Measurements from ENCODE around the gene KCNG3.

The KCNG3 gene

DNA sequence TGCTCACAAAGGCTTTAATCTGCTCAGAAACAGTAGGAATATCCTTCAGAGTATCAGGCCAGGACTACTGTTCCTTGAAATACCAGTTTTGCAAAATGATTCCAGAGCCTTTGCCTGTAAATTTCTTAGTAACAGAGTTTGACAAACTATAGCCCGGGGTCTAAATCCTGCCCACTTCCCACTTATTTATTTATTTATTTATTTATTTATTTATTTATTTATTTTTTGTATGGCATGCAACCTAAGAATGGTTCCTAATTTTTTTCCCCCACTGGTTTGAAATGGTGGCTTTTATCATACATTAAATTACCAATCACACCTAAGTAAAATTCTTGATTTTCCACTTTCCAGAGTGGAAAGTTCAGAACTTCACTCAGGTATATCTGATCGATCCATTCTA lies 45.6 kb downstream of the KCNG3 start:
- no peak overlapping the region for H3K4me3 ChIP-seq (ENCODE audit: low read length)
- DNase-seq (ENCODE audit: low read depth) = no peak
- TF ChIP-seq, protein P1, sequence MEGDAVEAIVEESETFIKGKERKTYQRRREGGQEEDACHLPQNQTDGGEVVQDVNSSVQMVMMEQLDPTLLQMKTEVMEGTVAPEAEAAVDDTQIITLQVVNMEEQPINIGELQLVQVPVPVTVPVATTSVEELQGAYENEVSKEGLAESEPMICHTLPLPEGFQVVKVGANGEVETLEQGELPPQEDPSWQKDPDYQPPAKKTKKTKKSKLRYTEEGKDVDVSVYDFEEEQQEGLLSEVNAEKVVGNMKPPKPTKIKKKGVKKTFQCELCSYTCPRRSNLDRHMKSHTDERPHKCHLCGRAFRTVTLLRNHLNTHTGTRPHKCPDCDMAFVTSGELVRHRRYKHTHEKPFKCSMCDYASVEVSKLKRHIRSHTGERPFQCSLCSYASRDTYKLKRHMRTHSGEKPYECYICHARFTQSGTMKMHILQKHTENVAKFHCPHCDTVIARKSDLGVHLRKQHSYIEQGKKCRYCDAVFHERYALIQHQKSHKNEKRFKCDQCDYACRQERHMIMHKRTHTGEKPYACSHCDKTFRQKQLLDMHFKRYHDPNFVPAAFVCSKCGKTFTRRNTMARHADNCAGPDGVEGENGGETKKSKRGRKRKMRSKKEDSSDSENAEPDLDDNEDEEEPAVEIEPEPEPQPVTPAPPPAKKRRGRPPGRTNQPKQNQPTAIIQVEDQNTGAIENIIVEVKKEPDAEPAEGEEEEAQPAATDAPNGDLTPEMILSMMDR (conservative IDR thresholded peaks at IDR 0.05; ENCODE audit: low read length) = no peak

DNA sequence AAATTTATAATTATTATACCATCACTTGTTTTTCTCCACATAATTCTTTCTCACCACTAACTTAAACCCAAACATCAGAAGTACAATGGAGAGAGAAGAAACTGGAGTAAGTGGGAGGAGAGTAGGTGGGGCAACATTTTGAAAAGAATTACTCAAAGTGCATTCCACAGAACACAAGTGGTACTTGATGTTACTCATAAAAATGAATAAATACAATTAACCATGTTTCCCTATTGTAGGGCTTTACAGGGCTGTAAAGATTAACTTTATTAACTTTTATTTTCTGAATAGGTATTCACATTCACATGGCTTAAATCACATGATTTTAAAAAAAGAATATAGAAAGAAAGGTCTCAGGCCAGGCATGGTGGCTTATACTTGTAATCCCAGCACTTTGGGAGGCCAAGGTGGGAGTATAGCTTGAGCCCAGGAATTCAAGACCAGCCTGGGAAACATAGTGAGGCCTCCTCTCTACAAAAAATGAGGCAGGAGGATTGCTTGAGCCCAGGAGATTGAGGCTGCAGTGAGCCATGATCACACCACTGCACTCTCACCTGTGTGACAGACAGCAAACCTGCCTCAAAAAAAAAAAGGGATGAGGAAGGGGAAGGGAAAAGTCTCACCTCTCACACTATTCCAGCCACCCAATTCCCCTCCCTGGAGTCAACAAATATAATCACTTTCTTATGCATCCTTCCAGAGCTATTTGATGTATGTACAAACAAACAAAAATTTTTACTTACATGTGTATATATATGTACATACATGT lies 47.1 kb downstream of the KCNG3 start:
- no peak overlapping the region for H3K4me3 ChIP-seq (ENCODE audit: low read length)
- no peak for DNase-seq (ENCODE audit: low read depth)
- TF ChIP-seq, protein P1 (conservative IDR thresholded peaks at IDR 0.05; ENCODE audit: low read length) = no peak

DNA sequence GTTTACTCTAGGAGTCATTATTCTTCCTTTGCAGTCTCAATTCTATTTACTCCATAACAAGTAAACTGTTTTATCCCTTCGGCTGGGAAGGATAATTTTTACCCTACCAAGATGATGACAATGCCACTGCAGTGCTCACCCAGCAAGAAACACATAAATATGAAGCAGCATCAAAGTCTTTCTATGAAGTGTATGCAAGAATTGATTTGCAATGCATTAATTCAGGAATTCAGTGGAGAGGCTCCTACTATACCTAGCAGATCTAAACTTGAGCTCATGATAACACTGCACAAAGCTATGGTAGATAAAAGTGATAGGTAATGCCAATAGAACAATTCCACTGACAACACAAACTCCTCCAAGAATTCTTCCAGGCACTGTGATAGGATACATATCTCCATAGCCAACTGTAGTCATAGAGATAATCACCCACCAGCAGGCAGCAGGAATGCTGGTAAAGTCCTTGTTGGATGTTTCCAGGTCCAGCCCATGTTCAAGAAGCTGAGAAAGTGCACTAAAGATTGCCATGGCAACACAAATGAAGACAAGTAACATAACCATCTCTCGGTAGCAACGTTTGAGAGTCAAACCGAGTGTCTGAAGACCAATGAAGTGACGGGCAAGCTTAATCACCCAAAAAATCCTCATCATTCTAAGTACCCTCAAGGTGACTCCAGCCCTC lies 49.9 kb downstream of the KCNG3 start:
- DNase-seq (ENCODE audit: low read depth) = no peak
- no peak overlapping the region for H3K4me3 ChIP-seq (ENCODE audit: low read length)
- TF ChIP-seq, protein P1 (conservative IDR thresholded peaks at IDR 0.05; ENCODE audit: low read length) = no peak

DNA sequence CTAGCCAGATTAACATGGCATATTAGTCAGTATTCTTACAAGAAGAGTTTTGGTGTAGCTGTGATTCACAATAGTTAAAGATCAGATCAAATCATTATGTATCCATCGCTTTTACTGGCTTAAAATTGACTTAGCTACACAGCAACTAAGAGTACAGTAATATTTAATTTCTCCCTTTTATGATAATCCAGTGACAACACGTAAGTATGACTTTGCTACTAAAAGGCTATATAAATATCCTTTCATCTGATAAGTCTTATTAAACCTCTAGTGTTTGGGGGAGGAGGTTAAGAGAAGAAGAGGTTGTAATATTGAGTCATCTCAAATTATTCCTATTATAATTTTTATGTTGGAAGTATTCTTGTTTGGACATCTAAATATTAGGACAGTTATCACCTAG lies 51.0 kb downstream of the KCNG3 start:
- TF ChIP-seq, protein P1 (conservative IDR thresholded peaks at IDR 0.05; ENCODE audit: low read length) = no peak

DNA sequence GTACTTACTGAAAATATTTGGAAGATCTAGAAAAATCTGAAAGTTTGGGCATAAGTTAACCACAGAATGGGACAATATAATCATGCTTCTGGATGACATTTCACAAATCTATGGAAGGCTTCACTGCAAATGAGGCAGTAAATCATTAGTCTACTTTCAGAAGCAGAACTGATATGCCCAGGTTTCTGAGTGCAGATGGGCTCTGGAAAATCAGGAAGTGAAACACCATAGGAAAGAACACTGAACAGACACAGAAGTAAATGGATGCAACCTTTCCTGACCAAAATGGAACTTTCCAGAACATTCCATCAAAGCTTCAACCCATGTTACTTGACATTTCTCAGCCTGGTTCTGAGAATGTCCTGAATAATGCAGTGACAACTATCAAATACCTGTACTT lies 55.1 kb downstream of the KCNG3 start:
- TF ChIP-seq, protein P1 (conservative IDR thresholded peaks at IDR 0.05; ENCODE audit: low read length) = no peak
- H3K4me3 ChIP-seq (ENCODE audit: low read length) = no peak overlapping the region
- no peak for DNase-seq (ENCODE audit: low read depth)

More for the DNA sequence above, 51.0 kb downstream of the KCNG3 start:
- no peak overlapping the region for H3K4me3 ChIP-seq (ENCODE audit: low read length)
- DNase-seq (ENCODE audit: low read depth) = no peak

- H3K4me3 ChIP-seq (ENCODE audit: low read length) = no peak overlapping the region
- no peak for DNase-seq (ENCODE audit: low read depth)
- TF ChIP-seq, protein P1 (conservative IDR thresholded peaks at IDR 0.05; ENCODE audit: low read length) = no peak
Observed at GRCh38 chr2:42436370-42436769, 57.4 kb downstream of the KCNG3 start.

GRCh38 chr2:42435628-42436027 lies 58.2 kb downstream of the KCNG3 start:
- DNase-seq (ENCODE audit: low read depth) = no peak
- TF ChIP-seq, protein P1 (conservative IDR thresholded peaks at IDR 0.05; ENCODE audit: low read length) = no peak

More at GRCh38 chr2:42435628-42436027, 58.2 kb downstream of the KCNG3 start:
- H3K4me3 ChIP-seq (ENCODE audit: low read length) = no peak overlapping the region
